Measurements from ENCODE around the gene UPF1. TPM values are rescaled to one million over a fixed set of nuclear protein-coding genes. Genes with fewer than 3 reads are reported as not detected.

The UPF1 gene
- total RNA-seq, 1 experiment from 2014 or later, result 96.6 TPM

- TF ChIP-seq, protein P1, sequence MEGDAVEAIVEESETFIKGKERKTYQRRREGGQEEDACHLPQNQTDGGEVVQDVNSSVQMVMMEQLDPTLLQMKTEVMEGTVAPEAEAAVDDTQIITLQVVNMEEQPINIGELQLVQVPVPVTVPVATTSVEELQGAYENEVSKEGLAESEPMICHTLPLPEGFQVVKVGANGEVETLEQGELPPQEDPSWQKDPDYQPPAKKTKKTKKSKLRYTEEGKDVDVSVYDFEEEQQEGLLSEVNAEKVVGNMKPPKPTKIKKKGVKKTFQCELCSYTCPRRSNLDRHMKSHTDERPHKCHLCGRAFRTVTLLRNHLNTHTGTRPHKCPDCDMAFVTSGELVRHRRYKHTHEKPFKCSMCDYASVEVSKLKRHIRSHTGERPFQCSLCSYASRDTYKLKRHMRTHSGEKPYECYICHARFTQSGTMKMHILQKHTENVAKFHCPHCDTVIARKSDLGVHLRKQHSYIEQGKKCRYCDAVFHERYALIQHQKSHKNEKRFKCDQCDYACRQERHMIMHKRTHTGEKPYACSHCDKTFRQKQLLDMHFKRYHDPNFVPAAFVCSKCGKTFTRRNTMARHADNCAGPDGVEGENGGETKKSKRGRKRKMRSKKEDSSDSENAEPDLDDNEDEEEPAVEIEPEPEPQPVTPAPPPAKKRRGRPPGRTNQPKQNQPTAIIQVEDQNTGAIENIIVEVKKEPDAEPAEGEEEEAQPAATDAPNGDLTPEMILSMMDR (IDR thresholded peaks at IDR 0.05; ENCODE audit: insufficient read depth in 1 of 2, low read depth in 1 of 2, low read length in 1 of 2, severe bottlenecking in 1 of 2, unreplicated experiment in 1 of 2), result no peak
- Histone ChIP-seq H3K4me3 (ENCODE audit: low read depth, low read length) (no peak overlapping the region), H3K9me3 (no peaks in the 10 kb centered on the region), H3K36me3 (ENCODE audit: control insufficient read depth, insufficient read depth, low read length) (peaks cover 6% of the 10 kb centered on the region), H3K4me1 (no peaks in the 10 kb centered on the region), H3K27me3 (replicated peaks; ENCODE audit: control insufficient read depth, insufficient read depth, low read length) (no peaks in the 10 kb centered on the region)
- intact Hi-C loops (cut with micrococcal nuclease; ENCODE audit: unreplicated experiment), result no loop called here
- H3K27me3 Mint-ChIP-seq (ENCODE audit: insufficient read depth, unreplicated experiment), result no peaks in the 10 kb centered on the region
- no peak overlapping the region for H3K27ac Mint-ChIP-seq (ENCODE audit: unreplicated experiment)
- DNase-seq, result no peak
- H3K9me3 Mint-ChIP-seq (ENCODE audit: unreplicated experiment), result no peaks in the 10 kb centered on the region
- peaks cover 76% of the 10 kb centered on the region for H3K36me3 Mint-ChIP-seq (ENCODE audit: insufficient read depth, unreplicated experiment)
- no peaks in the 10 kb centered on the region for H3K4me1 Mint-ChIP-seq (ENCODE audit: low read depth, unreplicated experiment)
- BruUV-seq (replicated peaks), result no TSS peak
- POLR2A ChIA-PET, result no interaction called here
- CTCF ChIA-PET, result no interaction called here
- no peak overlapping the region for H3K4me3 Mint-ChIP-seq (ENCODE audit: unreplicated experiment)
These were observed 29.5 kb downstream of the UPF1 start for GRCh38 chr19:18861235-18861634.

- POLR2A ChIA-PET, result no interaction called here
- Histone ChIP-seq H3K27me3 (replicated peaks; ENCODE audit: control insufficient read depth, insufficient read depth, low read length) (no peaks in the 10 kb centered on the region), H3K9me3 (no peaks in the 10 kb centered on the region), H3K4me1 (no peaks in the 10 kb centered on the region), H3K36me3 (ENCODE audit: control insufficient read depth, insufficient read depth, low read length) (peaks cover 6% of the 10 kb centered on the region), H3K4me3 (ENCODE audit: low read depth, low read length) (no peak overlapping the region)
- Mint-ChIP-seq H3K27me3 (ENCODE audit: insufficient read depth, unreplicated experiment) (no peaks in the 10 kb centered on the region), H3K27ac (ENCODE audit: unreplicated experiment) (no peak overlapping the region), H3K4me1 (ENCODE audit: low read depth, unreplicated experiment) (no peaks in the 10 kb centered on the region), H3K36me3 (ENCODE audit: insufficient read depth, unreplicated experiment) (peaks cover 78% of the 10 kb centered on the region), H3K4me3 (ENCODE audit: unreplicated experiment) (no peak overlapping the region), H3K9me3 (ENCODE audit: unreplicated experiment) (no peaks in the 10 kb centered on the region)
- no TSS peak for BruUV-seq (replicated peaks)
- DNase-seq, result no peak
- intact Hi-C loops (cut with micrococcal nuclease; ENCODE audit: unreplicated experiment), result no loop called here
- TF ChIP-seq, protein P1 (IDR thresholded peaks at IDR 0.05; ENCODE audit: insufficient read depth in 1 of 2, low read depth in 1 of 2, low read length in 1 of 2, severe bottlenecking in 1 of 2, unreplicated experiment in 1 of 2), result no peak
- CTCF ChIA-PET, result no interaction called here
These were observed 30.2 kb downstream of the UPF1 start for GRCh38 chr19:18861917-18862316.

DNA sequence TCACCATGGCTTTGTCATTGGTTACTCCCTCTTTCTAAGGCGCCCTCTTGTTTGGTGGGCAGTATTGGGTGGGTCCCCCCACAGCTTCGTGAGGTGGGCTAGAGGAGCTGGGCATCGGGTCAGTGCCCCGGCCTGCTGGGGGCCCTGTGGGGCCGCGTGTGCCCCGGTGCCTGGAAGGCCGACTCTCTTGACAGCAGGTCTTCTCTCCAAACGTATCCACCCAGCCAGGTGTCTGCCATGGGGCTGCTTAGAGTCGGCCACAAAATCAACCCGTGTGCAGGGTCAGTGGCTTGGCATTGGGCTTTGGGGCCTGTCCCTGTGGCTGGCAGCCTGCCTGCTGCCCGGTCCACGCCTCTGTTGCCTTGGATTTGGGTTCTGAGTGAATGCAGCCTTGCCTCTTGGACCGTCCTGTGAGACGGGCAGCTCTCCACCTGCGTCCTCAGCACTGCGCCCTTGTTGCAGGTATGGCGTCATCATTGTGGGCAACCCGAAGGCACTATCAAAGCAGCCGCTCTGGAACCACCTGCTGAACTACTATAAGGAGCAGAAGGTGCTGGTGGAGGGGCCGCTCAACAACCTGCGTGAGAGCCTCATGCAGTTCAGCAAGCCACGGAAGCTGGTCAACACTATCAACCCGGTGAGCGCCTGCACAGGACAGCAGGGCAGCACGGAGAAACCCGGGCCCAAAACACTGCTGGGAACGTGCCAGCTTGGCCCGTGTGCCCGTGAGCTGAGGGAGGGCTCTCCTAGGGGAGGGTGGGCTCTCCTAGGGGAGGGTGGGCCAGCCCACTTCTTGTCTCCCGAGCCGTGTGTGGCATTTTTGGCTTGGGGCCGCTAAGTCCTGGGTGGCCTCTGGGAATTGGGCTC lies 31.4 kb downstream of the UPF1 start:
- Histone ChIP-seq H3K36me3 (ENCODE audit: control insufficient read depth, insufficient read depth, low read length) (peaks cover 6% of the 10 kb centered on the region), H3K27me3 (replicated peaks; ENCODE audit: control insufficient read depth, insufficient read depth, low read length) (no peaks in the 10 kb centered on the region), H3K4me1 (no peaks in the 10 kb centered on the region), H3K9me3 (no peaks in the 10 kb centered on the region), H3K4me3 (ENCODE audit: low read depth, low read length) (no peak overlapping the region)
- Mint-ChIP-seq H3K27me3 (ENCODE audit: insufficient read depth, unreplicated experiment) (no peaks in the 10 kb centered on the region), H3K4me3 (ENCODE audit: unreplicated experiment) (no peak overlapping the region), H3K4me1 (ENCODE audit: low read depth, unreplicated experiment) (no peaks in the 10 kb centered on the region), H3K36me3 (ENCODE audit: insufficient read depth, unreplicated experiment) (peaks cover 83% of the 10 kb centered on the region), H3K27ac (ENCODE audit: unreplicated experiment) (no peak overlapping the region), H3K9me3 (ENCODE audit: unreplicated experiment) (no peaks in the 10 kb centered on the region)
- BruUV-seq (replicated peaks), result no TSS peak
- TF ChIP-seq, protein P1 (IDR thresholded peaks at IDR 0.05; ENCODE audit: insufficient read depth in 1 of 2, low read depth in 1 of 2, low read length in 1 of 2, severe bottlenecking in 1 of 2, unreplicated experiment in 1 of 2), result no peak
- no peak for DNase-seq
- ChIA-PET POLR2A (no interaction called here), CTCF (no interaction called here)
- intact Hi-C loops (cut with micrococcal nuclease; ENCODE audit: unreplicated experiment), result no loop called here

All from Caco-2 (cell line).